ENCODE data around the gene CADM1. TPM values are rescaled to one million over a fixed set of nuclear protein-coding genes. Genes with fewer than 3 reads are reported as not detected.
A peak's percentile ranks its signal among the peaks of the same experiment; 100 is the strongest.

CADM1 gene
- total RNA-seq, 4 donors from 2014 or later, result 17.1 to 49.8 (median 30.7) TPM

DNA sequence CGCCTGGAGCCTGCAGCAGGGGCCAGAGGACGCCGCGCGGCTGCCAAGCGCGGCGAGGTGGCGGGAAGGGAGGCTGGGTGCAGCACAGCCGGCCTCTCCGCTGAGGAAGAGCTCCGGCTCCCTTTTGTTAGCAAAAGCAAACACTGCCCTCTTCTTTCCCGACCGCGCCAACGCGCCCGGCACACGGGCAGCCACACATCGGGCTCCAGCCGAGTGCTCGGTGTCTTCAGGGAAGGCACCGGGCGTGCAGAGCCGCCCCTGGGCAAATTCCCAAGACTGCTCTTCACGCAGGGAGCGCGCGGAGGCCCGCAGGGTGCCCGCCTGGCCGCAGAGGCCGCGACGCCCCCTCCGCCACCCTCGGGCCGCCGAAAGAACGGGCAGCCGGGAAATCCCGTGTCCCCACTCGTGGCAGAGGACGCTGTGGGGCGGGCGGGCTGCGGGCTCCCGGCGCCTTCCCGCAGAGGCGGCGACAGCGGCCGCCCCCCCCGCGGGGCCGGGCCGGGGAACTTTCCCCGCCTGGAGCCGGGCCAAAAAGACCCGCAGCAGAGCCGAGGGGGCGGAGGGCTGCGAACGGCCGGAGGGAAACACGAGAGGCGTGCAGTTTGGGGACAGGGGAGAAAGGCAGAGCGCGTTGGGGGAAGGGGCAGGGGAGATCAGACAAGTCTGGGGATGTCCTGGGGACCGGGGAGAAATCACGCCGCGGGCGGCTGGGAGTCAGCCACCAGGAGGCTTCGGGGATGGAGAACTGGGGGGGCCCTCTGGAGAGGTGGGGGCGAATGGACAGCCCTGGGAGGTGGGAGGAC lies 931 bp downstream of the CADM1 start:
- peak; percentile 9 to 28 for DNase-seq (ENCODE audit: low spot score in 2 of 2)
- TF ChIP-seq EP300 (IDR thresholded peaks at IDR 0.05) (peak in 1 of 2 donors; percentile 41), CTCF (IDR thresholded peaks at IDR 0.05) (peak; percentile 16 to 48 (median 45)), POLR2A (IDR thresholded peaks at IDR 0.05) (peak in 1 of 2 donors; percentile 18)
- H3K27ac ChIP-seq, result peak overlapping the region; percentile 76 to 89 (median 84)
- peaks cover 0 to 23% of the 10 kb centered on the region in 2 donors for H3K27me3 ChIP-seq
- H3K4me1 ChIP-seq, result peaks cover 0 to 50% (median 8%) of the 10 kb centered on the region in 4 donors
- no peaks in the 10 kb centered on the region for H3K9me3 ChIP-seq
- no peaks in the 10 kb centered on the region for H3K36me3 ChIP-seq
- WGBS, 2 donors, result 1% methylated on average over 25 to 48 of the region's 77 CpGs
- peak overlapping the region; percentile 50 to 62 (median 60) for H3K4me3 ChIP-seq

- 0 to 3% methylated on average over 4 to 10 of the region's 30 CpGs for WGBS, 2 donors
- no peak for DNase-seq (ENCODE audit: low spot score in 2 of 2)
- H3K4me3 ChIP-seq, result peak overlapping the region; percentile 50 to 62 (median 60)
- peaks cover 0 to 23% of the 10 kb centered on the region in 2 donors for H3K27me3 ChIP-seq
- H3K36me3 ChIP-seq, result no peaks in the 10 kb centered on the region
- TF ChIP-seq EP300 (IDR thresholded peaks at IDR 0.05) (no peak), POLR2A (IDR thresholded peaks at IDR 0.05) (no peak), CTCF (IDR thresholded peaks at IDR 0.05) (no peak)
- H3K27ac ChIP-seq, result peak overlapping the region; percentile 76 to 89 (median 84)
- H3K9me3 ChIP-seq, result no peaks in the 10 kb centered on the region
- H3K4me1 ChIP-seq, result peaks cover 0 to 50% (median 8%) of the 10 kb centered on the region in 4 donors
Measured at GRCh38 chr11:115502636-115503082, 1.6 kb downstream of the CADM1 start.

DNA sequence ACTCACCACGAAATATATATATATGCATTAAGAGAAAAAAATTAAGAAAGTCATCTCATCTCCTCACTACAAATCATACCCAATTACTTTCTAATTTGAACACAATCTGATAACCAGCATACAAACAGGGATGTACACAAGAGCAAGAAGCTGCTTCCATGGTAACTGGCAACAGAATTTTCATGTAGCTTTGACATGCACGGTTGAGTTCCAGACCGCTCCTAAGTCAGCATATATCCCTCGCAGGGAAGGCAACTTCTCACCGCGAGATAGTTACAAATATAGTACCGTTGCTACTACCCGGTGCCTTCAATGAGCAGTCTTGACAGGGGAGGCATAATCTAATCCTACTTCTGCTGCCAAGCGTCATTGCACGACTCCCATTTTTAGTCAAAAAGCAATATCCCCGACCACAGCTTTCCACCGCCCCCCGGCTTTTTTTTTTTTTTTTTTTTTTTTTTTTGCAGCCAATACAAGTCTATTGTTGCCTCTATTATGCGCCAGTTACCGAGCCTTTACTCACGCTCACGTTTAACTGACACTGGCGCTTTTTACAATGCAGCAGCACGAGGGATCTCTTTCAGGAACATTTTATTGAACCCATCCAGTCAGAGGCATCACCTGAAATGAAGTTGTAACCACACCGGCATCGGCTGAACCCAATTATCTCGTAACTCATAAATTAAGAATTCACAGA lies 2.2 kb downstream of the CADM1 start:
- DNase-seq (ENCODE audit: low spot score in 2 of 2), result no peak
- peak overlapping the region; percentile 76 to 89 (median 84) for H3K27ac ChIP-seq
- H3K4me1 ChIP-seq, result peaks cover 0 to 54% (median 8%) of the 10 kb centered on the region in 4 donors
- H3K9me3 ChIP-seq, result no peaks in the 10 kb centered on the region
- H3K4me3 ChIP-seq, result peak overlapping the region; percentile 50 to 62 (median 60)
- no peak for TF ChIP-seq POLR2A (IDR thresholded peaks at IDR 0.05)
- TF ChIP-seq CTCF (IDR thresholded peaks at IDR 0.05), result no peak
- no peak for TF ChIP-seq EP300 (IDR thresholded peaks at IDR 0.05)
- H3K36me3 ChIP-seq, result no peaks in the 10 kb centered on the region
- H3K27me3 ChIP-seq, result peaks cover 0 to 21% of the 10 kb centered on the region in 2 donors
- 16 to 19% methylated on average over 22 of the region's 22 CpGs for WGBS, 2 donors

DNA sequence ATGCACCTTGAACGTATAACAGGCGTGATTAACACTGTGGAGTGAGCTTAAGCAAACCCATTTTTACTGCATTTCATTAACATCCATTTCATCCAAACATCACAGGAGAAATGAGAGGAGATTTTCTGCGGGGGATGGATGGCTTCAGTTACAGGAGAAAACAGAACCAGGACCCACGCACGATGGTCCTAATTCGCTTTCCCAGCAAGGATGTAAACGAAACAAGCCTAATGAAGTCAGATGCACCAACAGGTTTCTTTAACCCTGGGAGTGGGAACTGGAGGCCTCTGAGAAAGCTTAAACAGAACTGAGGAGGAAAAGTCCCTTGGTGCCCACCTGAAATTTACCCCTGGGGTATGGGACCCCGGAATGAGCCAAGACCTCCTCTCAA lies 2.7 kb downstream of the CADM1 start:
- no peaks in the 10 kb centered on the region for H3K9me3 ChIP-seq
- H3K4me1 ChIP-seq, result peaks cover 0 to 59% (median 8%) of the 10 kb centered on the region in 4 donors
- H3K27ac ChIP-seq, result peak overlapping the region; percentile 56 to 89 (median 76)
- peaks cover 0 to 17% of the 10 kb centered on the region in 2 donors for H3K27me3 ChIP-seq
- 51 to 52% methylated on average over 8 of the region's 8 CpGs for WGBS, 2 donors
- H3K36me3 ChIP-seq, result no peaks in the 10 kb centered on the region
- TF ChIP-seq POLR2A (IDR thresholded peaks at IDR 0.05) (no peak), EP300 (IDR thresholded peaks at IDR 0.05) (no peak), CTCF (IDR thresholded peaks at IDR 0.05) (no peak)
- DNase-seq (ENCODE audit: low spot score in 2 of 2), result no peak
- H3K4me3 ChIP-seq, result peak overlapping the region; percentile 18 to 62 (median 55)
